ENCODE results near the gene SPATA3.
"Not testable (repeated sequence)": the region's sequence is repeated elsewhere in the genome, so short reads cannot be mapped to it uniquely, and the experiment has no call there.

SPATA3 gene

DNA sequence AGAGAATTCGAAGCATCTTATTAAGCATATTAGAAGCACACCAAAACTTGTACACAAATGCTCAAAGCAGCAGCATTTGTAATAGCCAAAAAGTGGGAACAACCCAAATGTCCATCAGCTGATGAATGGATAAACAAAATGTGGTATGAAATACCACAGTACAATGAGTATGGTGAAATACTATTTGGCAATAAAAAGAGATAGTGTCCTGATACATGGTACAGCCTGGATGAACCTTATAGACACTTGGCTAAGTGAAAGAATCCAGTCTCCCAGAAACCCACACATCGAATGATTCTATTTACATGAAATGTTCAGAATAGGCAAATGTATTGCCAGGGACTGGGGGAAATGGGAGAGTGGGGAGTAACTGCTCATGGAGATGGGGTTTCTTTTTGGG, 3.0 kb downstream of the SPATA3 start:
- TF ChIP-seq CTCF (IDR thresholded peaks at IDR 0.05; ENCODE audit: low read depth, low read length), result no peak
- no peak overlapping the region for H3K4me3 ChIP-seq (ENCODE audit: low read depth, low read length)

GRCh38 chr2:230999477-230999876, 3.6 kb downstream of the SPATA3 start:
- TF ChIP-seq CTCF (IDR thresholded peaks at IDR 0.05; ENCODE audit: low read depth, low read length), result no peak
- no peak overlapping the region for H3K4me3 ChIP-seq (ENCODE audit: low read depth, low read length)

- no peak overlapping the region for H3K4me3 ChIP-seq (ENCODE audit: low read depth, low read length)
Measured at GRCh38 chr2:231000211-231000904, 4.4 kb downstream of the SPATA3 start.

DNA sequence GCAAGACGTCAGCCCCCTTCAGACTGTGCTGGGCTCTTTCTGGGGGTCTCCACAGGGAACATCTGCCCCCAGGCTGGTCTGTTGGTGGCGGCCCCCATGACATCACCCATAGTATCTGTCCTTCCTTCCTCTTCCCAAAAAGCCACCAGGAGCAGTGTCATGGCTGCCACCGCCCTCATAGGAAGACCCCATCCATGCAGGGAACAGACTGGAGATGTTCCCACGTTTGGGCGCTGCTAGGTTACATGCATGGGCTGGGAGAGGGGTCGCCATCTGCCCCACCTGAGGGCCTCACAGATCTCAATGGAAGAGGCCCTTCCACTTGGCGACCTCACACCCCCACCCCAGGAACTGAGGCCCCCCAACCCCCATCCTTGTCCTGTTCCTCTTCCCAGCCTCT, 5.1 kb downstream of the SPATA3 start:
- no peak for TF ChIP-seq CTCF (IDR thresholded peaks at IDR 0.05; ENCODE audit: low read depth, low read length)
- H3K4me3 ChIP-seq (ENCODE audit: low read depth, low read length), result no peak overlapping the region

More at GRCh38 chr2:231000211-231000904, 4.4 kb downstream of the SPATA3 start:
- TF ChIP-seq CTCF (IDR thresholded peaks at IDR 0.05; ENCODE audit: low read depth, low read length), result no peak

DNA sequence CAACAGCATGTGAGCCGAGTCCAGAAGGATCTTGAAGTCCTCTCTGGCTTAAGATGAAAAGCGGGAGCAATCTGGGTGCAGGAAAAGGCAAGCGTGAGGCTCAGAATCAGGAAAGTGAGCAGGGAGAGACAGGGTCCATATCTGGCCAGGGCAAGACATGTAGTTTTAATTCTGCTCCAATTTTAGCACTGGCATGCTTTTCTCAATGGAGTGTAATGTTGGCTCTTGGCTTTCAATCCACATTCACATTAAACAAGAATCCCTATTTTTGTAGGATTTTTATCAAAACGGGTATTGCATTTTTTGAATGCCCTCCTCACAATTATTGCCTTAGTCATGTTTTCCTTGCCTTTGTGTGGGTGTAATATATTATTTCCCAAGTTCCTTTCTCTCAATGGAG, 6.0 kb downstream of the SPATA3 start:
- no peak overlapping the region for H3K4me3 ChIP-seq (ENCODE audit: low read depth, low read length)
- no peak for TF ChIP-seq CTCF (IDR thresholded peaks at IDR 0.05; ENCODE audit: low read depth, low read length)

DNA sequence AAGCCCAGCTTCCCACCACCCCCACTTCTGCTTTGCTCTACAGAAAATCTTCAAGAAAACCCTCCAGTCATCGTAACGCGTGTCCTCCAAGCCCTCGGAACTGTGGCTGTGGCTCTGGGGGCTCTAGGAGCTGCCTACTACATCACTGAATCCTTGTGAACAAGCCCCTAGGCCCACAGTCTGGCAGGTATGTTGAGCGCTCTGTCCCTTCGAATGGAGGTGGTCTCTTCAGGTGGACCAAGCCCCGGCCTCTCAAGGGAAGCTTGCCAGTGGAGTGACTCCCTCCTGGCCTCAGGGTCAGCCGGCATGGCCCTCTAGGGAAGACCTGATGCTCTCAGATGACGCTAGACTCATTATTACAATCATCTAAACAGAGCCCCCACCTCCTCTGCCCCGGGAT, 6.7 kb downstream of the SPATA3 start:
- no peak overlapping the region for H3K4me3 ChIP-seq (ENCODE audit: low read depth, low read length)
- TF ChIP-seq CTCF (IDR thresholded peaks at IDR 0.05; ENCODE audit: low read depth, low read length), result no peak

GRCh38 chr2:231003186-231003585, 7.3 kb downstream of the SPATA3 start:
- TF ChIP-seq CTCF (IDR thresholded peaks at IDR 0.05; ENCODE audit: low read depth, low read length), result no peak
- H3K4me3 ChIP-seq (ENCODE audit: low read depth, low read length), result no peak overlapping the region

DNA sequence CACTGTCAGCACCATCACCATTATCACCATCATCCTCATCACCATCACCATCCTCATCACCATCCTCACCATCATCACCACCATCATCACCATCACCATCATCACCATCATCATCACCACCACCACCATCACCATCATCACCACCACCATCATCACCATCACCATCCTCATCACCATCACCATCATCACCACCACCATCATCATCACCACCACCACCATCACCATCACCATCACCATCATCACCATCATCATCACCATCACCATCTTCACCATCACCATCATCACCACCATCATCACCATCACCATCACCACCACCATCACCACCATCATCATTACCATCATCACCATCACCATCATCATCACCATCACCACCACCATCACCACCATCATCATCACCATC, 9.0 kb downstream of the SPATA3 start:
- H3K4me3 ChIP-seq (ENCODE audit: low read depth, low read length), result not testable (repeated sequence)

Data from WI38 (cell line).